ENCODE measurements around the gene ZNF385B.

ZNF385B gene

GRCh38 chr2:179545024-179545423, 316.4 kb downstream of the ZNF385B start:
- Histone ChIP-seq H3K27ac (ENCODE audit: low read length) (no peak overlapping the region), H3K27me3 (ENCODE audit: low read depth, low read length) (no peaks in the 10 kb centered on the region), H3K4me3 (ENCODE audit: low read length) (no peak overlapping the region), H3K4me2 (ENCODE audit: low read length) (no peak overlapping the region), H3K79me2 (ENCODE audit: low read length) (no peaks in the 10 kb centered on the region), H3K9me3 (ENCODE audit: insufficient read depth, low read length) (no peaks in the 10 kb centered on the region), H3K9ac (ENCODE audit: low read length) (no peak overlapping the region), H3K4me1 (ENCODE audit: low read length) (no peaks in the 10 kb centered on the region), H3K36me3 (replicated peaks; ENCODE audit: low read depth, low read length) (no peaks in the 10 kb centered on the region), H4K20me1 (ENCODE audit: insufficient read depth, low read length) (no peaks in the 10 kb centered on the region), H2AFZ (ENCODE audit: low read depth, low read length) (no peak overlapping the region)
- TF ChIP-seq EZH2phosphoT487 (IDR thresholded peaks at IDR 0.05; ENCODE audit: low read depth) (no peak), CTCF (IDR thresholded peaks at IDR 0.05; ENCODE audit: low read depth, low read length) (no peak)

GRCh38 chr2:179543361-179543901, 318.0 kb downstream of the ZNF385B start:
- Histone ChIP-seq H3K36me3 (replicated peaks; ENCODE audit: low read depth, low read length) (no peaks in the 10 kb centered on the region), H3K27ac (ENCODE audit: low read length) (no peak overlapping the region), H3K4me2 (ENCODE audit: low read length) (no peak overlapping the region), H3K9ac (ENCODE audit: low read length) (no peak overlapping the region), H3K9me3 (ENCODE audit: insufficient read depth, low read length) (no peaks in the 10 kb centered on the region), H3K79me2 (ENCODE audit: low read length) (no peaks in the 10 kb centered on the region), H3K27me3 (ENCODE audit: low read depth, low read length) (no peaks in the 10 kb centered on the region), H3K4me3 (ENCODE audit: low read length) (no peak overlapping the region), H2AFZ (ENCODE audit: low read depth, low read length) (no peak overlapping the region), H3K4me1 (ENCODE audit: low read length) (no peaks in the 10 kb centered on the region), H4K20me1 (ENCODE audit: insufficient read depth, low read length) (no peaks in the 10 kb centered on the region)
- TF ChIP-seq EZH2phosphoT487 (IDR thresholded peaks at IDR 0.05; ENCODE audit: low read depth) (no peak), CTCF (IDR thresholded peaks at IDR 0.05; ENCODE audit: low read depth, low read length) (no peak)

GRCh38 chr2:179541586-179541985, 319.8 kb downstream of the ZNF385B start:
- Histone ChIP-seq H3K4me1 (ENCODE audit: low read length) (no peaks in the 10 kb centered on the region), H3K27me3 (ENCODE audit: low read depth, low read length) (no peaks in the 10 kb centered on the region), H3K27ac (ENCODE audit: low read length) (no peak overlapping the region), H3K36me3 (replicated peaks; ENCODE audit: low read depth, low read length) (no peaks in the 10 kb centered on the region), H3K4me3 (ENCODE audit: low read length) (no peak overlapping the region), H3K9me3 (ENCODE audit: insufficient read depth, low read length) (no peaks in the 10 kb centered on the region), H4K20me1 (ENCODE audit: insufficient read depth, low read length) (no peaks in the 10 kb centered on the region), H3K9ac (ENCODE audit: low read length) (no peak overlapping the region), H3K79me2 (ENCODE audit: low read length) (no peaks in the 10 kb centered on the region), H3K4me2 (ENCODE audit: low read length) (no peak overlapping the region), H2AFZ (ENCODE audit: low read depth, low read length) (no peak overlapping the region)
- no peak for TF ChIP-seq EZH2phosphoT487 (IDR thresholded peaks at IDR 0.05; ENCODE audit: low read depth)
- no peak for TF ChIP-seq CTCF (IDR thresholded peaks at IDR 0.05; ENCODE audit: low read depth, low read length)

- H3K36me3 ChIP-seq (replicated peaks; ENCODE audit: low read depth, low read length) = no peaks in the 10 kb centered on the region
- H2AFZ ChIP-seq (ENCODE audit: low read depth, low read length) = no peak overlapping the region
- H4K20me1 ChIP-seq (ENCODE audit: insufficient read depth, low read length) = no peaks in the 10 kb centered on the region
- no peak overlapping the region for H3K27ac ChIP-seq (ENCODE audit: low read length)
- H3K4me3 ChIP-seq (ENCODE audit: low read length) = no peak overlapping the region
- no peak overlapping the region for H3K9ac ChIP-seq (ENCODE audit: low read length)
- no peak overlapping the region for H3K4me2 ChIP-seq (ENCODE audit: low read length)
- no peaks in the 10 kb centered on the region for H3K27me3 ChIP-seq (ENCODE audit: low read depth, low read length)
- no peaks in the 10 kb centered on the region for H3K4me1 ChIP-seq (ENCODE audit: low read length)
- H3K79me2 ChIP-seq (ENCODE audit: low read length) = no peaks in the 10 kb centered on the region
- no peaks in the 10 kb centered on the region for H3K9me3 ChIP-seq (ENCODE audit: insufficient read depth, low read length)
- no peak for TF ChIP-seq CTCF (IDR thresholded peaks at IDR 0.05; ENCODE audit: low read depth, low read length)
- TF ChIP-seq EZH2phosphoT487 (IDR thresholded peaks at IDR 0.05; ENCODE audit: low read depth) = no peak
Observed at GRCh38 chr2:179539124-179539511, 322.3 kb downstream of the ZNF385B start.
